HL-60/S4 (cell line): ENCODE data around the gene HSPB7.
"Not testable (repeated sequence)": the region's sequence is repeated elsewhere in the genome, so short reads cannot be mapped to it uniquely, and the experiment has no call there.

ENCODE experiments used
- in situ Hi-C: fragments of 300-500 bp; cut with MboI; formaldehyde crosslinking; loops from 2 replicates; pipeline ENCODE4 v1.14.3; 2022; ENCODE audit warnings: low sequenced_read_pairs

HSPB7 gene

GRCh38 chr1:16023050-16023653 is 5.3 kb upstream of the HSPB7 start:
- in situ Hi-C loops = no loop called here

GRCh38 chr1:16022393-16022792 is 4.5 kb upstream of the HSPB7 start:
- in situ Hi-C loops = no loop called here

- in situ Hi-C loops = no loop called here
Measured at GRCh38 chr1:16021681-16022080, 3.8 kb upstream of the HSPB7 start, which contains the start of gene CLCNKA. CLCNKA (plus strand) TSS chr1:16022036; CDS start chr1:16022620, 584 bp downstream.

- in situ Hi-C loops = not testable (repeated sequence)
Measured at GRCh38 chr1:16020878-16021277, 3.0 kb upstream of the HSPB7 start.

- in situ Hi-C loops = no loop called here
Measured at GRCh38 chr1:16020325-16020724, 2.5 kb upstream of the HSPB7 start.

GRCh38 chr1:16019644-16020277 is 1.9 kb upstream of the HSPB7 start:
- in situ Hi-C loops = no loop called here

GRCh38 chr1:16018749-16019643 is 1.2 kb upstream of the HSPB7 start:
- in situ Hi-C loops = no loop called here

GRCh38 chr1:16018308-16018707 is 465 bp upstream of the HSPB7 start:
- in situ Hi-C loops = no loop called here

- in situ Hi-C loops = no loop called here
Measured at GRCh38 chr1:16017076-16017460, 775 bp downstream of the HSPB7 start.

GRCh38 chr1:16015960-16016901 is 1.6 kb downstream of the HSPB7 start:
- in situ Hi-C loops = no loop called here

GRCh38 chr1:16015491-16015890 is 2.4 kb downstream of the HSPB7 start:
- in situ Hi-C loops = no loop called here

GRCh38 chr1:16014509-16015482 is 3.0 kb downstream of the HSPB7 start:
- in situ Hi-C loops = no loop called here

GRCh38 chr1:16013908-16014258 is 4.0 kb downstream of the HSPB7 start:
- in situ Hi-C loops = no loop called here

- in situ Hi-C loops = no loop called here
Measured at GRCh38 chr1:16013220-16013907, 4.5 kb downstream of the HSPB7 start.

- in situ Hi-C loops = no loop called here
Measured at GRCh38 chr1:16012590-16013219, 5.1 kb downstream of the HSPB7 start.

- in situ Hi-C loops = no loop called here
Measured at GRCh38 chr1:16011936-16012589, 5.8 kb downstream of the HSPB7 start.

GRCh38 chr1:16010837-16011236 is 7.0 kb downstream of the HSPB7 start:
- in situ Hi-C loops = no loop called here

GRCh38 chr1:16009678-16010077 is 8.2 kb downstream of the HSPB7 start:
- in situ Hi-C loops = no loop called here
